Measurements from ENCODE around the gene MBP.

GRCh38 chr18:77059294-77059916 is 73.2 kb downstream of the MBP start:
- TF ChIP-seq CTCF (IDR thresholded peaks at IDR 0.05; ENCODE audit: extremely low read depth in 1 of 2, insufficient read depth in 1 of 2, low read depth in 1 of 2, low read length in 2 of 2) = peak; percentile 47 to 49
- TF ChIP-seq POLR2A (IDR thresholded peaks at IDR 0.05; ENCODE audit: low read depth, low read length) = no peak
- TF ChIP-seq EZH2 (IDR thresholded peaks at IDR 0.05; ENCODE audit: borderline replicate concordance, low read depth, low read length, severe bottlenecking) = no peak
- TF ChIP-seq JUN (IDR thresholded peaks at IDR 0.05; ENCODE audit: borderline replicate concordance, insufficient read depth, insufficient read length, low read depth) = no peak
- no peak for TF ChIP-seq POLR2AphosphoS5 (IDR thresholded peaks at IDR 0.05; ENCODE audit: insufficient read depth, low read depth, low read length)
- TF ChIP-seq MAX (IDR thresholded peaks at IDR 0.05; ENCODE audit: insufficient read depth, insufficient read length) = no peak
- TF ChIP-seq FOS (IDR thresholded peaks at IDR 0.05; ENCODE audit: borderline replicate concordance, insufficient read depth, low read length) = no peak
- no peak for TF ChIP-seq MYC (IDR thresholded peaks at IDR 0.05; ENCODE audit: low read depth, low read length)
- TF ChIP-seq GATA2 (IDR thresholded peaks at IDR 0.05; ENCODE audit: insufficient read depth, insufficient read length, low read depth, low read length) = no peak

Measured in endothelial cell of umbilical vein (primary cell).